PC-3 (cell line): ENCODE results near the gene SLC2A4RG. TPM values are rescaled to one million over a fixed set of nuclear protein-coding genes. Genes with fewer than 3 reads are reported as not detected.

Experiments used
- ATAC-seq: fragments of 200-7000 bp; cut with Tn5 transposase; 2 replicates; pipeline ENCODE4 v1.9.1; 2020; ENCODE audit warnings: mild to moderate bottlenecking, moderate library complexity
- BruUV-seq: library from RNA; stranded (reverse); fragments of 400-500 nt; replicated peaks from 2 replicates; lab custom pipeline; 2021; lab: Mats Ljungman, UMichigan
- CTCF ChIA-PET: fragments of 300-600 bp; sonication (Branson Sonifier 250); formaldehyde crosslinking; loops from one replicate; lab custom pipeline; 2022; ENCODE audit warnings: antibody characterized with exemption; lab: Charles Lee
- POLR2A ChIA-PET: fragments of 300-600 bp; sonication (Branson Sonifier 250); formaldehyde crosslinking; loops from one replicate; lab custom pipeline; 2022; ENCODE audit warnings: antibody characterized with exemption; ENCODE audit not compliant: unreplicated experiment; lab: Charles Lee
- DNase-seq: peaks from one replicate; pipeline ENCODE4 v3.0.0-alpha.2; 2015
- H2AFZ ChIP-seq: fragments of 300-600 bp; sonication (generic); 2 replicates; pipeline ENCODE4 v1.6.0; 2016; ENCODE audit warnings: antibody characterized with exemption, low read length
- H3F3A ChIP-seq: fragments of 300-600 bp; sonication (generic); one replicate; pipeline ENCODE4 v1.6.0; 2017; ENCODE audit warnings: antibody characterized with exemption, low read length, control low read depth, mild to moderate bottlenecking; ENCODE audit not compliant: unreplicated experiment
- H3K27ac ChIP-seq: fragments of 300-600 bp; sonication (generic); 2 replicates; pipeline ENCODE4 v1.5.1; 2016; ENCODE audit warnings: mild to moderate bottlenecking, low read length
- H3K27me3 ChIP-seq: fragments of 300-600 bp; sonication (generic); 2 replicates; pipeline ENCODE4 v1.6.1; 2016; ENCODE audit warnings: low read length, mixed read lengths
- H3K36me3 ChIP-seq: fragments of 300-600 bp; sonication (generic); 2 replicates; pipeline ENCODE4 v1.6.1; 2016; ENCODE audit warnings: low read depth, mixed run types, low read length, mixed read lengths
- H3K4me1 ChIP-seq: fragments of 300-600 bp; sonication (generic); 2 replicates; pipeline ENCODE4 v1.5.1; 2016; ENCODE audit warnings: low read length; ENCODE audit not compliant: insufficient read depth
- H3K4me2 ChIP-seq: fragments of 300-600 bp; sonication (generic); 2 replicates; pipeline ENCODE4 v1.6.0; 2016; ENCODE audit warnings: low read length
- H3K4me3 ChIP-seq: fragments of 300-600 bp; sonication (generic); 2 replicates; pipeline ENCODE4 v1.5.1; 2016; ENCODE audit warnings: mild to moderate bottlenecking, low read length, mixed read lengths
- H3K79me2 ChIP-seq: fragments of 300-600 bp; sonication (generic); 2 replicates; pipeline ENCODE4 v1.6.1; 2017; ENCODE audit warnings: low read length, mixed read lengths
- H3K9ac ChIP-seq: fragments of 300-600 bp; sonication (generic); 2 replicates; pipeline ENCODE4 v1.6.0; 2016; ENCODE audit warnings: mild to moderate bottlenecking, low read length
- H3K9me2 ChIP-seq: fragments of 300-600 bp; sonication (generic); replicated peaks from 2 replicates; pipeline ENCODE4 v1.6.1; 2016; ENCODE audit warnings: mixed run types, low read length, mixed read lengths
- H3K9me3 ChIP-seq: fragments of 300-600 bp; sonication (generic); 2 replicates; pipeline ENCODE4 v1.6.1; 2016; ENCODE audit warnings: low read length, mixed read lengths
- H4K20me1 ChIP-seq: fragments of 300-600 bp; sonication (generic); 2 replicates; pipeline ENCODE4 v1.6.1; 2016; ENCODE audit warnings: low read length, mixed read lengths
- CTCF ChIP-seq: fragments of 300-600 bp; sonication (generic); conservative IDR thresholded peaks from 2 replicates; pipeline ENCODE4 v1.5.1; 2017; ENCODE audit warnings: antibody characterized with exemption, low read depth, mild to moderate bottlenecking, low read length
- EZH2 ChIP-seq: fragments of 300-600 bp; sonication (generic); IDR thresholded peaks from one replicate; pipeline ENCODE4 v1.6.1; 2017; ENCODE audit warnings: antibody characterized with exemption, mild to moderate bottlenecking, low read length; ENCODE audit not compliant: unreplicated experiment
- EZH2phosphoT487 ChIP-seq: fragments of 300-600 bp; sonication (generic); IDR thresholded peaks from 2 replicates; pipeline ENCODE4 v1.6.1; 2018; ENCODE audit warnings: mild to moderate bottlenecking, antibody characterized with exemption, low read length, borderline replicate concordance
- intact Hi-C: fragments of 100-400 bp; cut with micrococcal nuclease; formaldehyde crosslinking; loops from 2 replicates; pipeline ENCODE4 v1.9.0; 2023
- total RNA-seq: library from RNA; depleted of rRNA; stranded (reverse); fragments of >200 nt; gene quantifications from 2 replicates; pipeline ENCODE4 v1.2.3, GENCODE V29; 2014

Gene SLC2A4RG
- total RNA-seq, 1 experiment from 2014 or later: 116 TPM

DNA sequence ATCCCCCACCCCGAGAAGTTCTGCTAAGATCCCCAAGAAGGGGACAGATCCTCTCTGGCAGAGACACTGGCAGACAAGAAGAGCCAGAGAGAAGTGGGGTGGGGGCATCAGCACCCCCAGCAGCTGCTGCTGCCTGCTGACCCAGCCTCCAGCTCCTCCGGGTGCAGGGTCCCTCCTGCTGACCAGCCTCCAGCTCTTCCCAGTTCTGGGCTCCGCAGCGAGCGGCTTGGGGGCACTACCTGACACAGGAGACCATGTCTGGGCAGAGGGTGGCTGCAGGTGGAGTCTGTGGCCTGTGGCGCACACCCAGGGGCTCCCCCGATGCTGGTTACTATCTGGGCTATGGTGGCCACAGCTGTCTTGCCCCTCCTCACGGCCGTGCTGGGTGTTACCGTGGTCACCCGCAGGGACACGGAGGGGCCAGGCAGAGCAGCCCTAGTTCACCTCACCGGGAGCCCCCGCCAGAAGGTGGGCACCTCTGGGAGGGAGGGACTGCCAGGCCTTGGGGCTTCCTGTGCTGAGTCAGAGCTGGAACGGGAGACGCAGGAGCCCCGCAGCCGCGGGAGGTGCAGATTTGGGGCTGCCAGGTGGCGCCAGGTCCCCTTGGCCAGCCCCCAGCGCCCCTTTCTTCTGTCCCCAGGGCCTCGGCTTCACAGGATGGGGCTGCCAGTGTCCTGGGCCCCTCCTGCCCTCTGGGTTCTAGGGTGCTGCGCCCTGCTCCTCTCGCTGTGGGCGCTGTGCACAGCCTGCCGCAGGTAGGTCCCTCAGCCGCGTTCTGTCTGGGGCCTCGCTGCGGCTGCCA is 2.5 kb upstream of the SLC2A4RG start:
- Histone ChIP-seq H3K4me2 (no peak overlapping the region), H2AFZ (no peak overlapping the region), H3K4me1 (peaks cover 12% of the 10 kb centered on the region), H3K9me2 (no peaks in the 10 kb centered on the region), H3F3A (no peaks in the 10 kb centered on the region), H3K4me3 (no peak overlapping the region), H3K36me3 (peaks cover 4% of the 10 kb centered on the region), H4K20me1 (no peaks in the 10 kb centered on the region), H3K27me3 (no peaks in the 10 kb centered on the region), H3K27ac (no peak overlapping the region), H3K9me3 (no peaks in the 10 kb centered on the region), H3K9ac (no peak overlapping the region), H3K79me2 (peaks cover 18% of the 10 kb centered on the region)
- TF ChIP-seq EZH2 (no peak), CTCF (no peak), EZH2phosphoT487 (no peak)
- intact Hi-C loops: no loop called here
- ChIA-PET POLR2A (interaction anchor here (0.6 kb wide), 1 partner anchor 29 kb away, joined by 5 read pairs; the partner anchor contains the start of genes ARFRP1 and ZGPAT), CTCF (no interaction called here)
- ATAC-seq: no peak
- no TSS peak for BruUV-seq
- DNase-seq: no peak

DNA sequence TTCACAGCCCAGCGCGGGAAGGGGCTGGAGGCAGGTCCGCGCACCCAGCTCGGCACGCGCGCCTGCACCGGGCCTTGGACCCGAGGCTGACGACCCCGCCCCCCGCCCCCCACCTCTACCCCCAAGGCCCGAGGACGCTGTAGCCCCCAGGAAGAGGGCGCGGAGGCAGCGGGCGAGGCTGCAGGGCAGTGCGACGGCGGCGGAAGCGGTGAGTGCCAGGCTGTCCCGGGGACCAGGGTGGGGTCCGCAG is 2.0 kb upstream of the SLC2A4RG start:
- TF ChIP-seq EZH2phosphoT487: no peak
- no peak for TF ChIP-seq CTCF
- no peak for TF ChIP-seq EZH2
- H3K4me2 ChIP-seq: no peak overlapping the region
- H3K36me3 ChIP-seq: peaks cover 9% of the 10 kb centered on the region
- no peaks in the 10 kb centered on the region for H3K27me3 ChIP-seq
- H2AFZ ChIP-seq: no peak overlapping the region
- intact Hi-C loops: no loop called here
- no peaks in the 10 kb centered on the region for H3K9me2 ChIP-seq
- no peak for DNase-seq
- ChIA-PET POLR2A (interaction anchor here (0.6 kb wide), 1 partner anchor 39 kb away, joined by 4 read pairs; no protein-coding TSS in a partner anchor), CTCF (no interaction called here)
- H3K9me3 ChIP-seq: no peaks in the 10 kb centered on the region
- no peaks in the 10 kb centered on the region for H4K20me1 ChIP-seq
- no peaks in the 10 kb centered on the region for H3F3A ChIP-seq
- peaks cover 18% of the 10 kb centered on the region for H3K79me2 ChIP-seq
- H3K4me3 ChIP-seq: no peak overlapping the region
- H3K27ac ChIP-seq: no peak overlapping the region
- no TSS peak for BruUV-seq
- ATAC-seq: no peak
- H3K9ac ChIP-seq: no peak overlapping the region
- peaks cover 12% of the 10 kb centered on the region for H3K4me1 ChIP-seq
